Measurements from ENCODE around the gene SBNO2.

SBNO2 gene

DNA sequence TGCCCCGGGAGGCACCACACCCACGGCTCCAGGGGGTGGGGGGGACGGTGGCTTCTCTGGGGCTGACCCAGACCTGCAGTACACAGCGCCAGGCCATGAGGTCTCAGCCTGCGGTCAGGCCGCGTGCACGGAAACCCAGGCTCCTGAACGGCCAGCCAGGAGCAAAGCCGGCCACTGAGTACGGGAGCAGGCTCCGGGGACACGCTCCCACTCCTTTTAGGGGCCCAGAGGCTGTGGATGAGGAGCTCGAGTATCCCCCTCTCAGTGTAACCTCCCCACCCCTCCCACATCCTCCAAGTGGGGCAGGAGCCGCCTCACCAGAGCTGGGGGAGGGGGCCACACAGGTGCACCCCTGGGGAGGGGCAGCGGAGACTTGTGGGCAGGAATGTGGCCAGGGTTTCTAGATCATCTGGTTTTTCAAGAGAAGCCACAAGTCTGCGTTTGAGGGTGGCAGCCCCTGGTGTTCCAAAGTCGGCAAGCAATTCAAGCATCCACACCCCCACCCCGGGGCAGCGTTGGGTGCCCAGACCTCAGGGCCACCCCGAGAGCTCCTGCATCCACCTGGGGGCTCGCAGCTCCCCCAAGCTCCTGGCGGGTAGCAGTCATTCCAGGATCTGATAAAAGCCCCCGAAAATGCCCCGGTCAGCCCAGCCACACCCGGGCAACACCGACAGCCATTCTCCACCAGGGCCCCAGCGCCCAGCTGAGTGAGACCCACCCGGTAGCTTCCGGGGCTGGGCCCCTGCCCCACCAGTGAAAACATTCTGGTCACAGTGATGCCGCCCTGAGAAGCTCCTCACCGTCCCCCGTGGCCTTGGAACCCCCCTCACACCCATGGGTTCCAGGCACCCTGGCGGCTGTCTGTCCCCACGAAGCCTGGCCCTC lies 6.1 kb downstream of the SBNO2 start:
- DNase-seq: no peak

- no peak for DNase-seq
These were observed 7.0 kb downstream of the SBNO2 start for GRCh38 chr19:1166872-1167573.

DNA sequence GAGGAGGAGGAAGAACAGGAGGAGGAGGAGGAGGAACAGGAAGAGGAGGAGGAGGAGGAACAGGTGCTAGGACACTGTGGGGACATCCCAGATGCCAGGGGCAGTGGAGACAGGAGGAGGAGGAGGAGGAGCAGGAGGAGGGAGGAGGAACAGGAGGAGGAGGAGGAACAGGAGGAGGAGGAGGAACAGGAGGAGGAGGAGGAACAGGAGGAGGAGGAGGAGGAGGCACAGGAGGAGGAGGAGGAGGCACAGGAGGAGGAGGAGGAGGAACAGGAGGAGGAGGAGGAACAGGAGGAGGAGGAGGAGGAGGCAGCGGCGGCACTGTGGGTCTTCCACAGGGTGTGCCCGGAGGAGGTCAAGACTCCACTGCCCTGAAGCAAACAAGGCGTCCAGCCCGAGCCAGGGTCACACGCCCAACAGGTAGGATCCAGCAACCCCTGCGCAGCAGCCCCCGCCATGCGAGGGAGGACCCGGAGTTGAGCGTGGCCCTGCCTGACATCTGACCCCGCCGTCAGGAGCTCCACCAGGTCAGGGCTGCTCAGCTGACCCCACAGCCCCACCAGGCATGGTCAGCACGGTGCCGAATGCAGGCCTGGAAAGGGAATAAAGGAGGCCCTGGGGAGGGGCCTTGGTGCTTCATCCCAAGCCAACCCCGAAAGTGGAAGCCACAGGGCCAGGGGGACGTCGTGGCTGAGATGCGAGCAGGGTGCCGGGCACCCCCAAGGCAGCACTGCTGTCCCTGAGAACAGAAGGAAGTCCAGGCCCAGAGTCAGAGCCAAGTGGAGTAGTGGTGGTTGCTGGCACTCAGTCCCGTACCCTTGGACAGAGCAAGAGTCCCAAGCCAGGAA lies 9.2 kb downstream of the SBNO2 start:
- no peak for DNase-seq

DNA sequence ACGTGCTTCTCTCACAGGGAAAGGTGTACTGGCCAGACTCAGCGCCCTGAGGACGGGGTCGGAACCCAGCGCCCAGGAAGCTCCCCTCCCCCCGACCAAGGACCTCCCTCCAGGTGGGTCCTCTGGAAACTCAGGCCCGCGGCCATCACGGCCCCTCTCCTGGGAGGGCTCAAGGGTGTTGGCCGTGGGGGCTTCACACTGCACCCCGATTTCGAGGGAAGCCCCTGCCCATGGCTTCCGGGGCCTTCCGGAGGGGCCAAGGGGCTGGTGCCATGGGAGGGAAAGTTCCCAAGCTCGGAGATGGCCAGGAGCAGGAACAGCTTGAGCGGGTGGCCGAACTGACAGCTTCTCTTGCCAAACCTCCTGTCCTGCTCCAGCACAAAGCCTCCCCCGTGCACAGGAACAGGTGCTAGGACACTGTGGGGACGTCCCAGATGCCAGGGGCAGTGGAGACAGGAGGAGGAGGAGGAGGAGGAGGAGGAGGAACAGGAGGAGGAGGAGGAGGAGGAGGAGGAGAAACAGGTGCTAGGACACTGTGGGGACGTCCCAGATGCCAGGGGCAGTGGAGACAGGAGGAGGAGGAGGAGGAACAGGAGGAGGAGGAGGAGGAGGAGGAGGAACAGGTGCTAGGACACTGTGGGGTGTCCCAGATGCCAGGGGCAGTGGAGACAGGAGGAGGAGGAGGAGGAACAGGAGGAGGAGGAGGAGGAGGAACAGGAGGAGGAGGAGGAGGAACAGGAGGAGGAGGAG lies 10.0 kb downstream of the SBNO2 start:
- DNase-seq: no peak

DNA sequence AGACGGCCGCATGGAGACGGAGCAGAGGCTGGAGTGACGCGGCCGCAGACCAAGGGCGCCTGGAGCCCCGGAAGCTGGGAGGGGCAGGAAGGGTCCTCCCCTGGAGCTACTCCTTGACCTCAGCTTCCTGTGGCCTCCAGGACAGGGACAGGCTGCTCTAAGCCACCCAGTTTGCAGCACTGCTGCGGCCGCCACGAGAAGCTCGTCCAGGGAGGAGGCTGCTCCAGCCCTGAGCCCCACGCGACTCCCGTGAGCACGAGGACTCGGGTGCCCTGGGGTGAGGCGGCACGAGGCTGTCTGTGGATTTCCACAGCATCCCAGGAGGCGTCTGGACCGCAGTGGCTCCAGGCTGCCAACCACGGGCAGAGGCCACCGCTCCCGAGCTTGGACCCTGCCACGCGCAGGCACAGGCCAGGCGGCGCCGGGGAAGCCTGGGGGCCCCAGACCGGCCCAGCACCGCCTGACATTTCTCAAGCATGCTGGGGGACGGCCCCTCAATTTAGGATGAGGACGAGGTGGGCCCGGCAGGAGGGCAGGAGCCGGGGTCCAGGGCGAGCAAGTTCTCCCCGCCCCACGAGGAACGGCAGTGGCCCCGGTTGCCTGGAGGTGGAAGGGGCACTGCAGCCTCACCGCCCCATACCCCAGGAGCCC lies 10.7 kb downstream of the SBNO2 start:
- DNase-seq: no peak

- DNase-seq: no peak
These were observed 11.4 kb downstream of the SBNO2 start for GRCh38 chr19:1162404-1163282.

DNA sequence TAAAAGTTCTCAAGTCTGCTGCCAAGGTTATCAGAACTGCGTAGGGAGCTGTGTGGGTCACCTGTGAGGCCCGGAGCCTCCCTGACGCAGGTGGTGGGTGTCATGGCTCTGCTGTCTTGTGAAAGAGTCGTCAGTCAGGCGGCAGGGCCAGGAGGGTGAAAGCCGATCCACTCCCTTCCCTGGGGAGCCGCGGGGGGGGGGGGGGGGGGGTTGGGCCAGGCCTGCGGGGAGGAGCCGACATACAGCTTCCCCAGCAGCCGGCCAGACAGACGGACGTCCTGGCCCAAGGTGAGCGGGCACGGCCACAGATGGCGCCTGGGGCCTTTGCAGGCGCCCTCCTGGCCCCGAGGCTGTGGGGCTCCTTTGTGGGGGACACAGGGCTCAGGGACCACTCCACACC lies 12.4 kb downstream of the SBNO2 start:
- DNase-seq: no peak

DNA sequence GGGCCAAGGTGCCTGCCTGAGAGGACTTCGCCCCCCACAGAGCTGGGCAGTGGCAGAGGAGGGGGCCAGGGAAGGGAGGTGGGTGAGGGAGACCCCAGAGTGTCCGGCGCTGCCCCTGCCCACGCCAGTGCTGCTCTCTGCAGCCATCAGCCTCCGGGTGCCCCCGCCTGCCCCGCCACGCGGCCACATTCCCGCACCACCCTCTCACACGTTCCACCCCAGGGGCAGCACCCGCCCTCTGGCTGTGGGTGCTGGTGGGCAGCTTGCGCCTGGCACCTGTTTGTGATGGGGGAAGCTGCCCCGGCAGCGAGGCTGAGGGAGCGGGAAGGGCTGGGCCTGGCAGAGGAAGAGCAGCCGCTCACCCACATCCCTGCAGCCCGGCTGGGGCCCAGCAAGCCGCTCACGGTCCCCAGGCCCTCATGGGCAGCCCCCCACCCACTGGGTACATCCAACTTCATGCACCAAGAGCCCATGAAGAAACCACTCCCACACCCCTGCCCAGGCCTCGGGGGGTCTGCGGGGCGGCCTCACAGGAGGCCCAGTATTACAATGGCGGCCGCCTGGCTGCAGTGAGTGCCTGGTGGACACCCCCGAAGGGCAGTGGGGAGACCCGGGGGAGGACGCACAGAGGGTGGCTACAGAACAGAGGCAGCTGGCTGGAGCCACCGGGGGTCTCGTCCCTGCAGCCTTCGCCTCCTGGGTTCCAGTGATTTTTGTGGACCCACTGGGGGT lies 14.0 kb downstream of the SBNO2 start:
- DNase-seq: no peak

- no peak for DNase-seq
These were observed 15.1 kb downstream of the SBNO2 start for GRCh38 chr19:1158885-1159448.

DNA sequence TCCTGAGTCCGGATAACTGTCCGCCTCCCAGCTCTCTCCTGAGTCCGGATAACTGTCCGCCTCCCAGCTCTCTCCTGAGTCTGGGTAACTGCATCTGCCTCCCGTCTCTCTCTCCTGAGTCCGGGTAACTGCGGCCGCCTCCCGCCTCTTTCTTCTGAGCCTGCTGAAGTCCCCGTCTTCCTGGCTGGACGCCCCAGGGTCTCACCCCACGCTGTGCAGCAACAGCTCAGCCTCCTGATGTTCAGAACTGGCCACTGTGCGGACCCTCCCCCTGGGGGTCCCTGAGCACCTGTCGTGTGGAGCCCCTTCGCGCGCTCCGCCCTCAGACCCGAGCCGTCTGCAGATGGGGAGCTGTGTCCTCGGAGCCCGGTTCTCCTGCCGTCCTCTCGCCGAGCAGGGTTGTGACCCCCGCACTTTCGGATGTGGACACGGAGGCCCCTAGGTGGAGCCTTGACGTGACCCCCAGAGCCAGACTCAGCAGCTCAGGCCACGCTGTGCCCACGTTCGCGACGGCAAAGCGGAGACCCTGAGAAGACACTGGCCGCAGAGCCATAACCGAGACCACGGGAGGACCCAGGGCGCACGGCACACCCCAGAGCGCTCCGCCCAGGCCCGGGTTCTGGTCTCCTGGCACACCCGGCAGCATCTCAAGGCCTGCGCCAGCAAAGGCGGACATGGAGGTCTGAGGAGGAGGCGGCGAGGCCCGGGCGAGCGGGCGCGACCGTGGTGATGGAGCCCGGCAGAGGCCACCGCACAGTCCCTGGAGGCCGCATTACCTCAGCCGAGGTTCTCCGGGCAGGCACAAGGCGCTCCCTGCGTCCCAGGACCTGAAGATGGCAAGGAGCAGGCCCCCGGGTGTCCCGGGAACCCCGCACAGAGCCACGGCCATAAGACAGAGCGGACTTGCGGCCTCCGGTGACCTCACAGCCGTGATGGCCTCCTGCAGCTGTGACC lies 15.9 kb downstream of the SBNO2 start:
- no peak for DNase-seq

DNA sequence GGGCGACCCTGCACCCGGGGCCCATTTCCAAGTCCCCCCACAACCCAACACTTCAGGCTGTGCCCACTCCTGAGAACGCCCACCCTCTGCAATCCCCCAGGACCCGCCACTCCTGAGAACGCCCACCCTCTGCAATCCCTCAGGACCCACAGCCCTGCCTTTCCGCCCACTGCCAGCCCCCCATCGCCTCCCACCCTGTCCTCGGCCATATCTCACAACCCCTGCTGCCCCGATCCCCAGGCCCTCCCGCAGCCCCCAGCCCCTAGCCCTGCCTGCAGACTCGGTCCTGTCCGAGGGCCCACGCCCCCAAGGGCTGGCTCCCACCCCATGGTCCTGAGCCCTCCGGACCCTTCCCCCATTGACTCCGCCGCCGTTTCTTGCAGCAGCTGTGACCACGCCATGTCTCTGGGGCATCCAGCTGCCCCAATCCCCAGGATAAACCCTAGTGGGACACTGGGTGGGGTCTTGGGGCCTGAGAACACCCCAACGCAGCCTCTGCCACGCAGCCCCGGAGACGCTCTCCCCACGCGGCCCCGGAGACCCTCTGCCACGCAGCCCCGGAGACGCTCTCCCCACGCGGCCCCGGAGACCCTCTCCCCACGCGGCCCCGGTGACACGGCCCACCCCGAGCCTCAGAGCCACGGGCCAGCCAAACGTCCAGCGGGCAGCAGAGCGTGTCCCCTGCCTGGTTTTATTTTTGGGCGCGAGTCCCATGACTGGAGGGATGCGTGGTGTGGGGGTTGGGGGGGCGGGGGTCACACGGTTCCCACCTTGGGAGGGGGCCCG lies 17.0 kb downstream of the SBNO2 start:
- DNase-seq: no peak

DNA sequence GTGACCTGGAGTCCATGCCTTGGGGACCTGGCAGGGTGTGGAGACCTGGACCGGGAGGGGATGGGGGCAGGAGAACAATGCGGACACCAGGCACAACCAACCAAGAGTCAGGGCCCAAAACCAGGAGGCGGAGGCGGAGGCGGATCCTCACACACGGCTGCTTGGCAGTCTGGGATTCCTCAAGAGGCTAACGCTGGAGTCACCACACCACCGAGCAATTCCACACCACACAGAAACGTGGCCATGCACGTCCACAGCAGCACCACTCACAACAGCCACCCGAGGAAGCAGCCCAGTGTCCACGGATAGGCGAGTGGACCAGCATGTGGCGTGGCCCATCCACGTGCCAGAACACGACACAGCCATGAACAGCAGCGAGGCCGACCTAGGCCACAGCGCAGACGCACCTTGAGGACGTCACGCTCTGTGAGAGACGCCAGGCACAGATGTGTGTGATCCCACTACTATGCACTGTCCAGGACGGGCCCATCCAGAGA lies 17.7 kb downstream of the SBNO2 start:
- no peak for DNase-seq

DNA sequence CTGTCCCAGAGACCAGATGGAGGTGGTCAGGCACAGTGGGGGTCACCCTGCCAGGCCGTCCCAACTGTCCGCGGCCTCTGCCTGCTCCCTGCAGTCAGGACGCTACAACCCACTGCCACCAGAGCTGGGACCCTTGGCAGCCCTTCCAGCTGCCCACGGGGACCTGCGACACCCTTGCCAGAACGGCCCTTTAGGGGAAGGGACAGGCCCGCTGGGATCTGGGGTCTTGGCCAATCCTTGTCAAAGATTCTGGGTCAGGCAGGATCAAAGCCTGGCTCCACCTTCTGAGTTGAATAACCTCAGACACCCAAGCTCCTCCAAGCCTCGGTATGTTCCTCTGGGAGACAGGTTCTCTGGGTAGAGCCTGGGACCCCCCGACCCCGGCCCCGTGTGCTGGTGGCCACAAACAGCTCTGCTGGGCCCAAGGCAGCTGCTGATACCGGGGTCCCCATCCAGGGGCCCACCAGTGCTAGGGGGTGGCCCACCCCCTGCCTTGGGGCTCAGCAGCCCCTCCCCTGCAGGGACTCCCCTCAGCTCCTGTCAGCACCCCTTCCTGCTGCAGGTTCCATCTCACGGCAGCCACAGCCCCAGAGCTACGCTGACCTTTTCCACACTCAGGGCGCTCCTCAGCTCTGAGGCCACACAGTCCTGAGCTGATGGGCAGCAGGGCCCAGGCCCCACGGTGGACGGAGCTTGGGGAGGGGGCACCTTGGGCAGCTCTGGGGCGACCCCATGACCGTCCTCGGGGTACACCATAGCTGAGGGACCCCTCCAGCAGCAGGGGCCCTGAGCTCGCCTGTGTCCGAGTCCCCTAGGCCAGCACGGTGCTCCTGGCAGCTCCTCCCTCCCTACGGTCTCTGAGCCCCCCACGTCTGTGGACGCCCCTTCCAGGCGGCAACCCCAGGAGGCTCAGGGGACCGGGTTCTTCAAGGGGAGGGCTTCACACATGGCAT lies 18.4 kb downstream of the SBNO2 start:
- no peak for DNase-seq

- no peak for DNase-seq
These were observed 19.2 kb downstream of the SBNO2 start for GRCh38 chr19:1154731-1155351.

- DNase-seq: no peak
These were observed 20.0 kb downstream of the SBNO2 start for GRCh38 chr19:1153891-1154730.
